Amniotic stem cell (primary cell): ENCODE results near the gene TBX19.
"Not testable (repeated sequence)": the region's sequence is repeated elsewhere in the genome, so short reads cannot be mapped to it uniquely, and the experiment has no call there.

ENCODE experiments used
- DNase-seq: peaks from one replicate; lab custom pipeline; 2025; lab: John Stamatoyannopoulos, UW

Gene TBX19

DNA sequence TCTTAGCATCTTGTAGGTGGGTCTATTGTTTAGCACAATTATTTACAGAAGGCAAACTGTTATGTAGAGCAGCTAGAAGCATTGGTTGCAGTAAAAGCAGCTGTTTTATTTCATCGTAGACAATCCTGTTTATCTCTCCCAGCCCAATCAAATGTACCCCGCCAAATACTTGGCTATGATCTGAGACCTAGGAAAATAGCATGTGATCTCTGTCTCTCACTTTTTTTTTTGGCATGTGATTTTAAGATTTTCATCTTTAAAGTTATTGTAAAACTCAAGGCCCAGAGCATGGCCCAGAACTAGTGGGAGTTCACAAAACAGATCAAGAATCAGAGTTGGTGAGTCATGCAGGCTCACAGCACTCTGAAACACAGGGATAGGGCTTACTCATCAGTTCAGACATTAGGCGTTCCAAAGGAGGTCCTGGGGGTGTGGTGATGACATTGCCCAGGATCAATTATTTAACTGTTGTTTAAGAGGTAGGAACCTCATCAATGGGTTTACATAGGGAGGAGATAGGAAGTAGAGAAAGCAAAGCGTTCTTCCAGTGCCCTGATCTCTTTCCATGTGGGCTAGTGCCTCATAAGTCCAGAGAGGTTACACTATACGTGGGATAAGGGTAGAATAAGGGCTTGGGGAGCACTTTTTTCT is 40.2 kb downstream of the TBX19 start:
- peak; percentile 90 for DNase-seq

DNA sequence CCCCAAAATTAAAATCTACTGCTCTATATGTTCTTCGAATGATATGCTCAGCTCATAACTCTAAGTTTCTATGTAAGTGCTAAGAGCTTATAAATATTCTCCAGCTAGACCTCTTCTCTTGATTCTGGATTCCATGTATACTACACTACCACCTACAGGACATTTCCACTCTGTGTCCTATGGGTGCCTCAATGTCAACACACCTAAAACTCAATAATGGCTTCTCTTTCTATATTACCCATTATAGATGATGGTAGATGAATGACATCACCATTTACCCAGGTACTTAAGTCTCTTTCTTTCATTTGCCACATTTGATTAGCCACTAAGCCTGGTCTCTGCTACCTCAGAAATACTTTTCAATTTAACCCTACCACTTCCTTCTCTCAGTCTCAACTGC is 41.3 kb downstream of the TBX19 start:
- peak; percentile 5 for DNase-seq

DNA sequence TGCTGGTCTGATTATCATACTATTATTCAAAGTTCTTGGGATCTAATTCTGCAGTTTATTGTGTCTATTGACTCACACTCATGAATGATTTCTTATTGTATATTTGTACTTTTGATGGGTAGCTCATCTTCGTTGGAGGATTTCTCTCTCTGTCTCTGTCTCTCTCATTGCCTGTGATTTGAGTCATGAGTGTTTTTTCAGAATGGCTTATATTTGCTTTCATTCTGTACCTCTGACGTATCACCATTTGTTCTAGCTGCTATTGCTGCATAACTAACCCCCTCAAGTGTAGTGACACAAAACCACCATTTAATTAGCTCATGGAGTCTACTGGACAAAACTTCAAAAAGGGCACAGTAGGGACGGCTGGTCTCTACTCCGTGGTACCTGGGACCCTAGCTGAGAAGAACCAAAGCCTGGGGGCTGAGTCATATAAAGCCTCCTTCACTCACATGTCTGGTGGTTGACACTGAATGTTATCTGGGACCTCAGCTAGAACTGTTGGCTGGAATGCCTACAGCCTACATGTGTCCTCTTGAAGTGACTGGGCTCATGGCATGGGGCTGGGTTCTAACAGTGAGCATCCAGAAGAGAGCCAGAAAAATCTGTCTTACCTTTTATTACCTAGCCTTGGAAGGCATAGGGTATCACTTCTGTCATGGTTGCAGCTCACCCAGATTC is 44.2 kb downstream of the TBX19 start:
- no peak for DNase-seq

DNA sequence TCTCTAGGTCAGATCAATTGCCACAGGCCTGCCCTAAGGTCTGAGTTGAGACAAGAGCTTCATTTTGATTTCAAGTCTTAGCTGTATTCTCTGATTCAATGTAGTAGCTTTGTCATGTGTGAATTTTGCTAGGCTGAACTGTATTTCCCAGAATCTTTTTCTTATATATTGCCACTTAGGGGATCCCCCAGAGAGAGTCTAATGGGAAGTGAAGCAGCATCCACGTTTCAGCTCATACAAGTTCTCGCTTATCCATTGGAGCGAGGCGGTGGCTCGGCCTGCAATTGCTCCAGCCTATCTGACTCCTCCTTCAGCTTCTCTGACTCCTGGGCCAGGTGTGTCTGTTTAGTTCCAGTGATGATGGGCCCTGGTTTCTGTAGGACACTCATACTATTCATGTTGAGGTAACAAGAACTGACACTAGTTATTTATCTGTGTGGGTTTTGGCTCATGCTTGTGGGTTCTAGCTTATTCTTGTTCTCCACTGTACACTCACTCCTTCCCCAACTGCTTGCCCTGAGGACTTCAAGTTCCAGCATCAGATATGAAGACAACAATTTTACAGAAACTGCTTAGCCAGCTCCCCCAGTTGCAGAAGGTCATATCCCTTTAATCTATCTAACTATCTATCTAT is 48.2 kb downstream of the TBX19 start:
- no peak for DNase-seq

DNA sequence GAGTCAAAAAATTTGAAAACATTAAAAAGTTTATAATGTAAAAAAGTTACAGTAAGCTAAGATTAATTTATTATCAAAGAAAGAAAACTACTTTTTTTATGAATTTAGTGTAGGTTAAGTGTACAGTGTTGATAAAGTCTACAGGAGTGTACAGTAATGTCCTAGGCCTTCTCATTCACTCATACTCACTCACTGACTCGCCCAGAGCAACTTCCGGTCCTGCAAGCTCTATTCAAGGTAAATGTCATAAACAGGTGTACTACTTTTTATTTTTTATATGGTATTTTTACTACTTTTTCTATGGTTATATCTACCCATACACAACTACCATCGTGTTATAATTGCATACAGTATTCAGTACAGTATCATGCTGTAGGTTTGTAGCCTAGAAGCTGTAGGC is 49.6 kb downstream of the TBX19 start:
- DNase-seq = no peak

DNA sequence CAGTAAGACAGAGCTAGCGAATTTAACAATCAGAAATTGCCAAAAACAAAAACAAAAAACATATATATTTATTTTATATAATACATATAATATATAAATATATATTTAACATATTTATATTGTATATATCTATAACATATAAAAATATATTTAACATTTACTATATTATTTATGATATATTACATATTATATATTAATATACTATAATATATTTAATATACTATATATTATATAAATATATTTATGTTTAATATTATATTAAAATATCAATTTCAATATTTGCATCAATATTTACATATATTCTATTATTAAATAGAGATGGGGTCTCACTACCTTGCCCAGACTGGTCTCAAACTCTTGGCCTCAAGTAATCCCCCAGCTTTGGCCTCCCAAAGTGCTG is 50.9 kb downstream of the TBX19 start:
- DNase-seq = no peak

DNA sequence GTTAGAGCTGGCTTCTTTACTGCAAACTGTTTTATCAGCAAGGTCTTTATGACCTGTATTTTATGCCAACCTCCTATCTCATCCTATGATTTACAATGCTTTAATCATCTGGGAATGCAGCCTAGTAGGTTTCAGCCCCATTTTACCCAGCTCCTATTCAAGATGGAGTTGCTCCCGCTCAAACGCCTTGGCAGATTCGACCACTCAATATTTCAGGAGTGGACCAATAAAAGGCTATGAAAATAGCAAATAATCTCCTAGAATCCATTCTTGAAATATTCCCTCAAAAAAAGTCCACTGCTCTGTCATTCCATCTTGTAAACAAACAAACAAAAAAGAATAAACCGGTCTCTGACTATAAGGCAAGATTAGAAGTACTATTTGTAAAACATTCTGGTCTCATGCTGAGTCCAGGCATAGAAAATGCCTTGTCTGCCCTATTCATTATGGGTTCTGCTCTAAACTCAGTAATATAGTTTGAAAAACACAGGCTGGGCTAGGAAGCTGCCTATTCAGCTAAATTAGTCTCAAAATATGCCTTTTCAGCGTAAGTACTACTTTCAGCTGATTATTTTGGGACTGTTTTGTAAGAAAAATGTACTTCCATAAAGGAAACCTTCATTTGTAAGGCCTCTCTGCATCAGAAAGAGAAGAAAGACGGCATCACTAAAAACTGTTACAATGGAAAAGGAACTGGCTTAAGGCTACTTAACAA is 53.0 kb downstream of the TBX19 start:
- DNase-seq = no peak

DNA sequence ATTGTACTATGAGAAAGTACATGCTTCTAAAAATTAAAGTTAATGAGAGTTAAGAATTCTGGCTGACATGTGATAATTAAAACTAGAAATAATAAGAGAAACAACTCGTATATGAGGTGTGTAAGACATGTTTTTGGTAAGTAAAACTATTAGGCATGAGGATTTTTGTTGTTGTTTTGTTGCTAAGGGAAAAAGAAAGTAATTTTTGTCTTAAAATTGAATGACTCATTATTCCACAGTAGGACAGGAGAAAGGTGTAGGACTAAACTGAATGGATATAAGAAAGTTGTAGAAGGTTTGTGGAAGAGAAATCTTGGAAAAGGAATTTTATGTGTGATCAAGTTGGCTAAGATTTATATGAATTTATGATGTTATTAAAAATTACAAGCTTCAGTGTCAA is 54.8 kb downstream of the TBX19 start:
- no peak for DNase-seq

DNA sequence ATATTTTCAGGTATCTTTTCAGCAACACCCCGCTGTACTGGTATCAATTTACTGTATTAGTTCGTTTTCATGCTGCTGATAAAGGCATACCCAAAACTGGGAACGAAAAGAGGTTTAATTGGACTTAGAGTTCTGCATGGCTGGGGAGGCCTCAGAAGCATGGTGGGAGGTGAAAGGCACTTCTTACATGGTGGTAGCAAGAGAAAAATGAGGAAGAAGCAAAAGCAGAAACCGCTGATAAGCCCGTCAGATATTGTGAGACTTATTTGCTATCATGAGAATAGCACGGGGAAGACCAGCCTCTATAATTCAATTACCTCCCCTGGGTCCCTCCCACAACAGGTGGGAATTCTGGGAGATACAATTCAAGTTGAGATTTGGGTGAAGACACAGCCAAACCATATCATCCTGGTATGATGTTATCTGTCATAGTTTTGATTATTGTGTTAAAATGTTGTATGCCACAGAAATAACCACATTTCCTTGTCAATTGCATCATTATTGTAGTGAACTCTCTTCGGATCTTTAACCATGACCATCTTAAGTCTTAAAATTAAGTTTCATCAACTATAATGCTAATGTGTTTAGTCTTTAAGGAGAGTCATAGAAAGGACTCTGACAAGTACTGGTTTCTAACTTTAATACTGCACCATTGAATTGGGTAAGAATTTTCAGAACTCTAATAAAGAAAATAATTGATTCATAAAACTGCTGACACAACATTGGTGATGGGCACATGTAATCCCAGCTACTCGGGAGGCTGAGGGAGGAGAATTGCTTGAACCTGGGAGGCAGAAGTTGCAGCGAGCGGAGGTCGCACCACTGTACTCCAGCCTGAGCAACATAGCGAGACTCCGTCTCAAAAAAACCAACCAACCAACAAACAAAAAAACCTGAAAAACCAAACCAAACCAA is 58.2 kb downstream of the TBX19 start:
- DNase-seq = no peak

DNA sequence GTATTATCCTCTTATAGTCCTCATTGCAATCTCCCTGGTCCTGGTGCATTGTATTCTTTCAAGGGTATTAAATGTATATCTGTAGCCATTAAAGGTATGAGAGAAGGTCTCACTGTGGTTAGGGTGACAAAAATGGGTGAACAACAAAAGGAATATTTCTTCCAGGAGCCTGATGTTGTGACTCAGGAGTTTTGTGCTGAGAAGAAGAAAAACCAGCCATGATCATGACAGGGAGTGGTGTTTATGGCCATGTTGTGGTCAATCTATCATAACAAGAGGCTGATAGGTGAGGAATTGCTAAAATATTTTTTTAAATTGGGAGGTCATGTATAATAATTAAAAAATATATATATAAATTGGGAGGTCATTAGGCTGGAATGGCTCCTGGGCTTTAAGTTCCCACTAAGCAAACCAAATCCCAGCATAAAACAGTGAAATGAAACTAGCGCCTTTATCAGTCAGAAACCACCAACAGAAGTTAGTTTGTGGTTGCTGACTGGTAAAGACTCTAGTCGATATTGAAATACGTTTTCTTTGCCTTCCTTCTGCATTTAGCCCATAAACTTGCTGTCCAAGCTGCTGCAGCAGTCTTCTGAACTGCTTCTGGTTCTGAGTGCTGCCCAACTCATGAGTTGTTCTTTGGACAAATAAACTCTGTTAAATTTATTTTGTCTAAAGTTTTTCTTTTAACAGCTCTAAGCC is 60.3 kb downstream of the TBX19 start:
- DNase-seq = no peak

DNA sequence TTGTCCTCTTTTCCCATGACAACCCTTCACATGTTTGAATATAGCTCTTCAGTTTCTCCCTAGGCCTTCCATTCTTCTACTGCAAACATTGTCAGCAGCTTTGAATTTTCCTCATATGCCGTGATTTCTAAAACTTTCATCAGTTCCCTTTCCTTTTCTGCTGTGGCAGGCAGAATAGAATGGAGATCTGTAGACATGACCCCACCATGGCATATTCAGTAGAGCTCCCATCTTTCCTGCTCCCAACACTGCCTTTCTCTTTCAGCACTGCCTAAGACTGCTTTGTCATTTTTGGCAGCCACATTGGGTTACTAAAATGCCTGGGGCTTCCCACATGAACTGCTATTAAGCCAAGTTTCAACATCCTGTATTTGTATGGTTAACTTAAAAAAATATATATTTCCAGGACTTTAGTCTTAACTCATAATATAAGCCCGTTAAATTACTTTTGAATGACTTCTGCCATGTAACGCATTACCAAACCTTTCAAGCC is 60.9 kb downstream of the TBX19 start:
- DNase-seq = peak; percentile 37

DNA sequence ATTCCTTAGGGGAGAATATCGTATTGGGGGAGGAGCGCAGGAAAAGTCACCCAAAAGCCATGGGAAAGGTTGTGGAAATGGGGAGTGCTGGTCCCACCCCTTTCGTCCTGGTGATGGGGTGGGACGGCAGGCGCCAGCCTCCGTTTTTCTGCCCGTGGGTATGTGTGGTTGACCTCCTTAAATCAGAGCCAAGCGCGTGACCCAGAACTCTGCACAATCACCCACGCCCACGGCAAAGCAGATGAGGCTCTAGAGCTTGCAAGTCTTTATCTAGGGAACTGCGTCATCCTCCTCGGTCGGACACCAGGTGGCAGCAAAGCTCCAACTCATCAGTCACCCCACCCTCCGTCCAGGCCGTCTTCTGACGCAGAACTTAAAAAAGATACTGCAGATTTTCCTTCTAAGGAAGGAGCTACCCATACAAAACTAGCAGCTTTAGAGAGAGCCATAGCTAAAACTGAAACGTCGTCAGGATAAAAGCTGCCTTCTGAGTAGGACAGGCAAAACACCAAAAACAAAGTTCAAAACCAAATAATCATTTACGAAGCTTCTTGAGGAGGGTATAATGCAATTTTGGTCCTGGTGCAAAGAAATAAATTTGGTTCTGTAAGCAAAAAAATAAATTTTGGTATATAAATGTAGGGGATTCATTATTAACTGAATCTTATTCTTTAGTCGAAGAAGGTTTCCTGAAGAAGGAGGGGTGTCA is 62.0 kb downstream of the TBX19 start:
- DNase-seq = peak; percentile 70

DNA sequence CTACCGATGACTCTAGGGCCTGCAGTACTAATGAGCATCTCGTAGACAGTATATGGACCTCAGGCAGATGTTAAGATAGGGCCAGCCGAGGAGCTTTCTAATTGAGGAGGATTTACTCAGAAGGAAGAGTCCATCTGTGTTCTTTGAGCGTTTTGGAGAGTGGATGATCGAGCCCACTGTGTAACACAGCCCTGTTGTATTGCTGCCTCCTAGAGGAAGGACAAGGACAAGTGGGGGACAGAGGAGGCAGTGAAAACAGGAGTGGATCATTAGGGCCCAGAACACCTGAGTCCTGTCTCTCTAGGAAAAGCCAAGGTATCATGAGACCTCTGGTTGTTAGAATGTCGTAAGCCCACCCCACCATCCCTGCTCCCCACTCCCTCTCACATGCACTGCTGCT is 62.9 kb downstream of the TBX19 start:
- no peak for DNase-seq

DNA sequence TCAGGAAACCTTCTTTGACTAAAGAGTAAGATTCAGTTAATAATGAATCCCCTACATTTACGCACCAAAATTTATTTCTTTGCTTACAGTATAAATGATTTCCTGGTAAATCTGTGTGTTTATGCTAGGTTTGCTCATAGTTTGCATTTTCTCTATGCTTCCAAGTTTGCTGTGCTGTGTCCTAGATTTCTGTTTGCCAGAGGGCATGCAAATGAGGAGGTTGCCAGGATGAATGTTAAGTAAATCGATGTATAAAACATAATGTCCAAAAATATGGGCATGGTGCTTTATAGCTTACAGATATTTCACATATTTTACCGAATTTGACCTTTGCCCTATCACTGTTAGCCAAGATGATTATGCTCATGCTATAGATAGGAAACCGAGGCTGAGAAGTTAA is 63.8 kb downstream of the TBX19 start:
- no peak for DNase-seq

DNA sequence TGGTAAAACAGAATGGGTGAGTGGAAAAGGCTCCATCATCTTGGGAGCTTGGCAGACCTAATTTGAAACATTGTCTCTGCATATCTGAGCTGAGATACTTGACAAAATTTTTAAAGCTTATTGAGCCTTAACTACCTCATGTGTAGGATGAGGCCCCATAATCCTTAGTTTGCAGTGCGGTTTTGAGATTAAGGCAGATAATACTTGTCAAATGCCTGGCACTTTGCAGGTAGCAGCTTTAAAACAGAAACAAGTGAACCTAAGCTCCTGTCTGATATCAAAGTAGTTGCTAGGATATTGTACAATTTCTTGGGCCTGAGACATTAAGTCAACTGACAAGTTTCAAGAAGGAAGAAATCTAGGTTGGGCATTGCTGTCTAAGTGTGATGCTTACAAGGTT is 65.3 kb downstream of the TBX19 start:
- no peak for DNase-seq

DNA sequence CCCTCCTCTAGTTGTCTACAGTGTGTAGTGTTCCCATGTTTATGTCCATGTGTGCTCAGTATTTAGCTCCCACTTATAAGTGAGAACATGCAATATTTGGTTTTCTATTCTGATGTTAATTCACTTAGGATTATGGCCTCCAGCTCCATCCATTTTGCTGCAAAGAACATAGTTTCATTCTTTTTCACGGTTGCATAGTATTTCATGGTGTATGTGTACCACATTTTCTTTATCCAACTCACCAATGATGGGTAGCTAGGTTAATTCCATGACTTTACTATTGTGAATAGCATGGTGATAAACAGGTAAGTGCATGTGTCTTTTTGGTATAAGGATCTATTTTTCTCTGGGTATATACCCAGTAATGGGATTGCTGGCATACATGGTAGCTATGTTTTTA is 67.0 kb downstream of the TBX19 start:
- DNase-seq = no peak

DNA sequence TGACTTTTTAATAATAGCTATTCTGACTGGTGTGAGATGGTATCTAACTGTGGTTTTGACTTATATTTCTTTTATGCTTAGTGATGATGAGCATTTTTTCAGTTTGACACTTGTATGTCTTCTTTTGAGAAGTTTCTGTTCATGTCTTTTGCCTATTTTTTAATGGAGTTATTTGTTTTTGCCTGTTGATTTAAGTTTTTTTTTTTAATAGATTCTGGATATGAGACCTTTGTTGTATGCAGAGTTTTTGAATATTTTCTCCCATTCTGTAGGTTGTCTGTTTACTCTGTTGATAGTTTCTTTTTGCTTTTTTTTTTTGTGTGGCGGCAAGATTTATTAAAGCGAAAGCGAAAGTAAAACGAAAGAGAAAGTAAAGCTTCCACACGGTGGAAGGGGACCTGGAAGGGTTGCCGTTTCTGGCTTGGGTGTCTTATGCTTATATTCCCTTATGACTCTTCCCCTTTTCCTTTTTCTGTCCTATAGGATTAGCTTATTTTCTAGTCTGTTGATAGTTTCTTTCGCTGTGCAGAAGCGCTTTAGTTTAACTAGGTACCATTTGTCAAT is 67.6 kb downstream of the TBX19 start:
- no peak for DNase-seq

DNA sequence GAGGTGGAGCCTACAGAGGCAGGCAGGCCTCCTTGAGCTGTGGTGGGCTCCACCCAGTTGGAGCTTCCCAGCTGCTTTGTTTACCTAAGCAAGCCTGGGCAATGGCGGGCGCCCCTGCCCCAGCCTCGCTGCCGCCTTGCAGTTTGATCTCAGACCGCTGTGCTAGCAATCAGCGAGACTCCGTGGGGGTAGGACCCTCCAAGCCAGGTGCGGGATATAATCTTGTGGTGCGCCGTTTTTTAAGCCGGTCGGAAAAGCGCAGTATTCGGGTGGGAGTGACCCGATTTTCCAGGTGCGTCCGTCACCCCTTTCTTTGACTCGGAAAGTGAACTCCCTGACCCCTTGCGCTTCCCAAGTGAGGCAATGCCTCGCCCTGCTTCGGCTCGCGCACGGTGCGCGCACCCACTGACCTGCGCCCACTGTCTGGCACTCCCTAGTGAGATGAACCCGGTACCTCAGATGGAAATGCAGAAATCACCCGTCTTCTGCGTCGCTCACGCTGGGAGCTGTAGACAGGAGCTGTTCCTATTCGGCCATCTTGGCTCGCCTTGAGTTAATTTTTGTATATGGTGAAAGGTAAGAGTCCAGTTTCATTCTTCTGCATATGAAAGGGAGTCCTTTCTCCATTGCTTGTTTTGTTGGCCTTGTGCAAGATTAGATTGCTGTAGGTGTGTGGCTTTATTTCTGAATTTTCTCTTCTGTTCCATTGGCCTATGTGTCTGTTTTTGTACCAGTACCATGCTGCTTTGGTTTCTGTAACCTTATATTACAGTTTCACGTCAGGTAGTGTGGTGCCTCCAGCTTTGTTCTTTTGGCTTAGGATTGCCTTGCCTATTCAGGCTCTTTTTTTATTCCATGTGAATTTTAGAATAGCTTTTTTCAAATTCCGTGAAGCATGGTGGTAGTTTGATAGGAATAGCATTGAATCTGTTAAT is 73.9 kb downstream of the TBX19 start:
- not testable (repeated sequence) for DNase-seq
